Ovary (tissue), 3 donors: ENCODE results near the gene FNDC3A.

Experiments
- EP300 ChIP-seq: sonication (generic); formaldehyde crosslinking; IDR thresholded peaks from one replicate; pipeline ENCODE4 v1.6.1; 2017; ENCODE audit warnings: antibody characterized with exemption
- POLR2A ChIP-seq: fragments of 450-650 bp; IDR thresholded peaks from one replicate; pipeline ENCODE4 v1.6.1; 2017; ENCODE audit warnings: antibody characterized with exemption, mild to moderate bottlenecking, moderate library complexity
- TF ChIP-seq, protein P1 (sequence below), 3 donors: fragments of 450-650 bp in 2 of 3; fragments of 200-600 bp in 1 of 3; IDR thresholded peaks; one replicate each; pipeline versions ENCODE4 v1.5.1 to v1.8.0; 2016 to 2022; ENCODE audit warnings: antibody characterized with exemption in 3 of 3, mild to moderate bottlenecking in 1 of 3
- donor health status: DM: no; HTN: no; CAD: no.

DNA sequence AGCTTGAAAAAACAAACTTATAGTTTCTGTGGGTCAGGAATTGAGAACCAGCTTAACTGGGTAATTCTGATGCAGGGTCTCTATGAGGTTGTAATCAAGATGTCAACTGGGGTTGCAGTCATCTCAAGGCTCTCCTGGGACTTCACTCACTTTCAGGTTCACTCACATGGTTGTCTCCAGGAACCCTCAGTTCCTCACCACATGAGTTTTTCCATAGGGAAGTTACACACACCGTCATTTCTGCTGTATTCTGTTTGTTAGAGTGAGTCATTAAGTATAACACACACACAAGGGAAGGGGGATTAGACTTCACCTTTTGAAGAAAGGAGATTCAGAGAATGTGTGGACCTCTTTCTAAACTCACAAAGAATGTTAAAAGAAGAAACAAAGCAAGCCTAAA, 209.6 kb downstream of the FNDC3A start:
- TF ChIP-seq, protein P1, sequence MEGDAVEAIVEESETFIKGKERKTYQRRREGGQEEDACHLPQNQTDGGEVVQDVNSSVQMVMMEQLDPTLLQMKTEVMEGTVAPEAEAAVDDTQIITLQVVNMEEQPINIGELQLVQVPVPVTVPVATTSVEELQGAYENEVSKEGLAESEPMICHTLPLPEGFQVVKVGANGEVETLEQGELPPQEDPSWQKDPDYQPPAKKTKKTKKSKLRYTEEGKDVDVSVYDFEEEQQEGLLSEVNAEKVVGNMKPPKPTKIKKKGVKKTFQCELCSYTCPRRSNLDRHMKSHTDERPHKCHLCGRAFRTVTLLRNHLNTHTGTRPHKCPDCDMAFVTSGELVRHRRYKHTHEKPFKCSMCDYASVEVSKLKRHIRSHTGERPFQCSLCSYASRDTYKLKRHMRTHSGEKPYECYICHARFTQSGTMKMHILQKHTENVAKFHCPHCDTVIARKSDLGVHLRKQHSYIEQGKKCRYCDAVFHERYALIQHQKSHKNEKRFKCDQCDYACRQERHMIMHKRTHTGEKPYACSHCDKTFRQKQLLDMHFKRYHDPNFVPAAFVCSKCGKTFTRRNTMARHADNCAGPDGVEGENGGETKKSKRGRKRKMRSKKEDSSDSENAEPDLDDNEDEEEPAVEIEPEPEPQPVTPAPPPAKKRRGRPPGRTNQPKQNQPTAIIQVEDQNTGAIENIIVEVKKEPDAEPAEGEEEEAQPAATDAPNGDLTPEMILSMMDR (IDR thresholded peaks at IDR 0.05), result no peak
- TF ChIP-seq POLR2A (no peak), EP300 (no peak)
